Measurements from ENCODE around the gene SCAMP2. TPM values are rescaled to one million over a fixed set of nuclear protein-coding genes. Genes with fewer than 3 reads are reported as not detected.

The SCAMP2 gene
- total and polyA plus RNA-seq, 2 experiments from 2014 or later = 34.7 to 51.3 TPM

- Histone ChIP-seq H2AFZ (no peak overlapping the region), H3K9me2 (ENCODE audit: insufficient read depth) (no peaks in the 10 kb centered on the region), H4K20me1 (replicated peaks; ENCODE audit: insufficient read depth) (no peaks in the 10 kb centered on the region), H3K4me3 (no peak overlapping the region), H3K79me2 (replicated peaks; ENCODE audit: insufficient read depth) (no peaks in the 10 kb centered on the region), H3K27me3 (ENCODE audit: insufficient read depth) (no peaks in the 10 kb centered on the region), H3K36me3 (ENCODE audit: insufficient read depth) (no peaks in the 10 kb centered on the region), H3F3A (replicated peaks; ENCODE audit: low read depth) (no peaks in the 10 kb centered on the region), H3K4me1 (ENCODE audit: insufficient read depth) (peaks cover 3% of the 10 kb centered on the region; the same call in 1 of the 2 replicates), H3K27ac (ENCODE audit: low read depth) (no peak overlapping the region), H3K4me2 (no peak overlapping the region)
- Mint-ChIP-seq H3K4me1 (peaks cover 12% of the 10 kb centered on the region; the same call in 2 of the 3 replicates), H3K27ac (no peak overlapping the region), H3K27me3 (ENCODE audit: insufficient read depth, low read depth, poor library complexity) (peaks cover 3% of the 10 kb centered on the region), H3K9me3 (no peaks in the 10 kb centered on the region), H3K4me3 (no peak overlapping the region), H3K36me3 (ENCODE audit: low read depth) (peaks cover 12% of the 10 kb centered on the region)
- ATAC-seq (no peak), DNase-seq (ENCODE audit: low spot score) (no peak)
- TF ChIP-seq NANOG (IDR thresholded peaks at IDR 0.05; ENCODE audit: borderline replicate concordance) (no peak), EZH2phosphoT487 (IDR thresholded peaks at IDR 0.05; ENCODE audit: unreplicated experiment) (no peak), ETS1 (IDR thresholded peaks at IDR 0.05) (no peak), JUNB (IDR thresholded peaks at IDR 0.05; ENCODE audit: unreplicated experiment) (no peak), REST (IDR thresholded peaks at IDR 0.05; ENCODE audit: unreplicated experiment) (no peak), EZH2 (IDR thresholded peaks at IDR 0.05; ENCODE audit: low read depth, unreplicated experiment) (no peak), ZNF462 (CRISPR knock-in tag; IDR thresholded peaks at IDR 0.05) (no peak), CTCF (conservative IDR thresholded peaks at IDR 0.05; ENCODE audit: low read depth in 2 of 2) (no peak), ZNF114 (CRISPR knock-in tag; IDR thresholded peaks at IDR 0.05) (no peak), ZNF331 (CRISPR knock-in tag; IDR thresholded peaks at IDR 0.05; ENCODE audit: low read depth) (no peak), CREB1 (CRISPR knock-in tag; IDR thresholded peaks at IDR 0.05; ENCODE audit: low read depth) (no peak), STAT1 (IDR thresholded peaks at IDR 0.05; ENCODE audit: unreplicated experiment) (no peak), POLR2AphosphoS5 (IDR thresholded peaks at IDR 0.05; ENCODE audit: low read depth) (no peak)
These were observed 65.9 kb downstream of the SCAMP2 start for GRCh38 chr15:74807282-74807681.

All from GM23338 (cell line).